GM19468 (cell line): ENCODE measurements around the gene CTAG1B.
"Not testable (repeated sequence)": the region's sequence is repeated elsewhere in the genome, so short reads cannot be mapped to it uniquely, and the experiment has no call there.

Experiments used
- ATAC-seq: cut with Tn5 transposase; IDR thresholded peaks from one replicate; pipeline ENCODE4 v1.9.1; 2021; ENCODE audit warnings: mild to moderate bottlenecking, moderate library complexity, moderate number of reproducible peaks; ENCODE audit not compliant: unreplicated experiment; ENCODE audit errors: extremely low read depth

The CTAG1B gene

GRCh38 chrX:154593201-154593600 lies 25.9 kb downstream of the CTAG1B start:
- no peak for ATAC-seq

GRCh38 chrX:154592505-154592904 lies 26.6 kb downstream of the CTAG1B start:
- no peak for ATAC-seq

- ATAC-seq = not testable (repeated sequence)
These were observed 28.7 kb downstream of the CTAG1B start for GRCh38 chrX:154590415-154590814.

- not testable (repeated sequence) for ATAC-seq
These were observed 34.4 kb downstream of the CTAG1B start, which contains the start of gene CTAG1A for GRCh38 chrX:154584585-154585183. TSS of gene CTAG1A (plus strand) at chrX:154585133. CDS start at chrX:154585207, 74 bp downstream.

GRCh38 chrX:154582994-154583393 lies 36.1 kb downstream of the CTAG1B start:
- not testable (repeated sequence) for ATAC-seq

GRCh38 chrX:154575076-154575475 lies 44.0 kb downstream of the CTAG1B start:
- not testable (repeated sequence) for ATAC-seq

- ATAC-seq = not testable (repeated sequence)
These were observed 46.0 kb downstream of the CTAG1B start for GRCh38 chrX:154573061-154573460.

GRCh38 chrX:154570361-154570760 lies 48.7 kb downstream of the CTAG1B start:
- ATAC-seq = not testable (repeated sequence)
